Breast epithelium (tissue), 3 donors: ENCODE data around the gene GRM1.

Experiments used
- POLR2A ChIP-seq: fragments of 450-650 bp; IDR thresholded peaks from one replicate; pipeline ENCODE4 v1.6.1; 2016; ENCODE audit warnings: antibody characterized with exemption, mild to moderate bottlenecking, moderate library complexity
- POLR2AphosphoS5 ChIP-seq, 3 donors: sonication (generic); formaldehyde crosslinking; IDR thresholded peaks; one replicate each; pipeline ENCODE4 v1.6.1; 2017; ENCODE audit warnings: antibody characterized with exemption in 3 of 3

- no peak for TF ChIP-seq POLR2AphosphoS5 (IDR thresholded peaks at IDR 0.05)
- TF ChIP-seq POLR2A: no peak
These were observed 360.0 kb downstream of the GRM1 start for GRCh38 chr6:146388736-146389364.
